Fibroblast of lung (primary cell): ENCODE data around the gene ADGRG3. TPM values are rescaled to one million over a fixed set of nuclear protein-coding genes. Genes with fewer than 3 reads are reported as not detected.

Source experiments
- DNase-seq, 2 donors: peaks; one replicate each; pipeline versions ENCODE4 v3.0.0 to v3.0.0-alpha.2; 2010; ENCODE audit warnings: low read depth in 2 of 2
- H2AFZ ChIP-seq: 2 replicates; pipeline ENCODE4 v1.5.1; 2012; ENCODE audit warnings: low read length, control low read depth, inconsistent platforms
- H3K27ac ChIP-seq: 2 replicates; pipeline ENCODE4 v1.5.1; 2011; ENCODE audit warnings: low read length, control low read depth; ENCODE audit not compliant: insufficient read depth
- H3K27me3 ChIP-seq: 2 replicates; pipeline ENCODE4 v1.5.1; 2011; ENCODE audit warnings: mild to moderate bottlenecking, low read length; ENCODE audit not compliant: control insufficient read depth, insufficient read depth
- H3K36me3 ChIP-seq: 2 replicates; pipeline ENCODE4 v1.5.1; 2011; ENCODE audit warnings: low read length; ENCODE audit not compliant: control insufficient read depth, insufficient read depth
- H3K4me1 ChIP-seq: 2 replicates; pipeline ENCODE4 v1.5.1; 2011; ENCODE audit warnings: low read length; ENCODE audit not compliant: control insufficient read depth, insufficient read depth; ENCODE audit errors: extremely low read depth
- H3K4me2 ChIP-seq: 2 replicates; pipeline ENCODE4 v1.5.1; 2011; ENCODE audit warnings: low read length, control low read depth; ENCODE audit not compliant: insufficient read depth; ENCODE audit errors: extremely low read depth
- H3K4me3 ChIP-seq, 4 experiments: fragments of 200-600 bp in 1 of 4; sonication (generic) in 1 of 4; replicated peaks in 1 of 4; 2 replicates each; pipeline ENCODE4 v1.5.1; 2011 to 2016; ENCODE audit warnings: low read length in 4 of 4, low read depth in 3 of 4, mild to moderate bottlenecking in 3 of 4, control low read depth in 2 of 4, inconsistent platforms in 1 of 4, mixed read lengths in 1 of 4; ENCODE audit not compliant: insufficient read depth in 1 of 4; ENCODE audit errors: control extremely low read depth in 1 of 4
- H3K79me2 ChIP-seq: 2 replicates; pipeline ENCODE4 v1.5.1; 2012; ENCODE audit warnings: mild to moderate bottlenecking, low read length, inconsistent platforms; ENCODE audit not compliant: control insufficient read depth, insufficient read depth
- H3K9ac ChIP-seq: 2 replicates; pipeline ENCODE4 v1.5.1; 2011; ENCODE audit warnings: mild to moderate bottlenecking, low read length, control low read depth; ENCODE audit not compliant: insufficient read depth
- H3K9me3 ChIP-seq: 2 replicates; pipeline ENCODE4 v1.5.1; 2012; ENCODE audit warnings: low read depth, low read length; ENCODE audit not compliant: control insufficient read depth, insufficient read depth
- H4K20me1 ChIP-seq: 2 replicates; pipeline ENCODE4 v1.5.1; 2011; ENCODE audit warnings: low read length; ENCODE audit not compliant: control insufficient read depth, insufficient read depth; ENCODE audit errors: extremely low read depth
- EZH2 ChIP-seq: IDR thresholded peaks from 2 replicates; pipeline ENCODE4 v1.5.1; 2012; ENCODE audit warnings: low read length, control low read depth, mild to moderate bottlenecking; ENCODE audit errors: missing control alignments
- polyA plus RNA-seq, 2 donors: library from polyadenylated mRNA; depleted of rRNA in 1 of 2; stranded (reverse) in 1 of 2; unstranded in 1 of 2; fragments of >200 nt; gene quantifications; 2 replicates each; pipeline ENCODE4 v1.2.1, GENCODE V29; 2011 to 2012; ENCODE audit warnings: missing spikeins in 1 of 2
- total RNA-seq: library from RNA; depleted of rRNA; stranded (reverse); fragments of >200 nt; gene quantifications from 2 replicates; pipeline ENCODE4 v1.2.1, GENCODE V29; 2014
- TF ChIP-seq, protein P1 (sequence below), 2 donors: IDR thresholded peaks in 1 of 2; conservative IDR thresholded peaks in 1 of 2; 1 replicate in 1 of 2; 2 replicates in 1 of 2; pipeline ENCODE4 v1.5.1; 2011 to 2012; ENCODE audit warnings: low read length in 2 of 2, control low read depth in 1 of 2, inconsistent platforms in 1 of 2, low read depth in 1 of 2, mild to moderate bottlenecking in 1 of 2

ADGRG3 gene
- total and polyA plus RNA-seq, 2 donors (not counting 1 experiment from before 2014, with no cell fraction given), result not detected

DNA sequence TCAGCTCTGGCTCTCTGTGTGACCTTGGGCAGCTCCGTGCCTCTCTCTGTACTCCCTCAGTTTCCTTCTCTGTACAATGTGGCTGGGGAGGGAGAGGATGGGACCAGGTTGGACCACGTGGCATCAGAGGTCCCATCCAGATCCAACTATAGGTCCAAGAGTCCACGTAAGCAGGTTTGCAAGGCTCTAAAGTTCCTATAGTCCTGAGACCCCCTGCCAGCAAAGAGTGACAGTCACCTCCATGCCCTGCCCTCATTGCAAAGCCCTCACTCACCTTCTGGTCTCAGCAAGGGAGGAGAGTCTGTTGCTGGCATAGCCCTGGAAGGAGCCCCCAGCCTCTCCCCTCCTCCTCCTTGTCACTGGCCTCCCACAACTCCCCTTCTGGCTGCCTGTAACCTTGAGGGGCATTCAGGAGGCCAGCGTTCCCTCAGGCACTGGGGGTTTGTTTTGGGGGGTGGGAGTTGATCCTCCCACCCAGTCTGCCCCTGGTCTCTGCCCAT lies 20.4 kb downstream of the ADGRG3 start:
- TF ChIP-seq, protein P1, sequence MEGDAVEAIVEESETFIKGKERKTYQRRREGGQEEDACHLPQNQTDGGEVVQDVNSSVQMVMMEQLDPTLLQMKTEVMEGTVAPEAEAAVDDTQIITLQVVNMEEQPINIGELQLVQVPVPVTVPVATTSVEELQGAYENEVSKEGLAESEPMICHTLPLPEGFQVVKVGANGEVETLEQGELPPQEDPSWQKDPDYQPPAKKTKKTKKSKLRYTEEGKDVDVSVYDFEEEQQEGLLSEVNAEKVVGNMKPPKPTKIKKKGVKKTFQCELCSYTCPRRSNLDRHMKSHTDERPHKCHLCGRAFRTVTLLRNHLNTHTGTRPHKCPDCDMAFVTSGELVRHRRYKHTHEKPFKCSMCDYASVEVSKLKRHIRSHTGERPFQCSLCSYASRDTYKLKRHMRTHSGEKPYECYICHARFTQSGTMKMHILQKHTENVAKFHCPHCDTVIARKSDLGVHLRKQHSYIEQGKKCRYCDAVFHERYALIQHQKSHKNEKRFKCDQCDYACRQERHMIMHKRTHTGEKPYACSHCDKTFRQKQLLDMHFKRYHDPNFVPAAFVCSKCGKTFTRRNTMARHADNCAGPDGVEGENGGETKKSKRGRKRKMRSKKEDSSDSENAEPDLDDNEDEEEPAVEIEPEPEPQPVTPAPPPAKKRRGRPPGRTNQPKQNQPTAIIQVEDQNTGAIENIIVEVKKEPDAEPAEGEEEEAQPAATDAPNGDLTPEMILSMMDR (conservative IDR thresholded peaks at IDR 0.05 in 1 of 2, IDR thresholded peaks at IDR 0.05 in 1 of 2; ENCODE audit: low read depth in 1 of 2, low read length in 2 of 2), result no peak
- TF ChIP-seq EZH2, result no peak
- Histone ChIP-seq H2AFZ (no peak overlapping the region), H3K4me2 (no peak overlapping the region), H3K79me2 (no peaks in the 10 kb centered on the region), H3K27ac (no peak overlapping the region), H3K4me3 (no peak overlapping the region), H4K20me1 (no peaks in the 10 kb centered on the region), H3K27me3 (peaks cover 13% of the 10 kb centered on the region), H3K4me1 (no peaks in the 10 kb centered on the region), H3K36me3 (no peaks in the 10 kb centered on the region), H3K9me3 (no peaks in the 10 kb centered on the region), H3K9ac (no peak overlapping the region)
- no peak for DNase-seq

DNA sequence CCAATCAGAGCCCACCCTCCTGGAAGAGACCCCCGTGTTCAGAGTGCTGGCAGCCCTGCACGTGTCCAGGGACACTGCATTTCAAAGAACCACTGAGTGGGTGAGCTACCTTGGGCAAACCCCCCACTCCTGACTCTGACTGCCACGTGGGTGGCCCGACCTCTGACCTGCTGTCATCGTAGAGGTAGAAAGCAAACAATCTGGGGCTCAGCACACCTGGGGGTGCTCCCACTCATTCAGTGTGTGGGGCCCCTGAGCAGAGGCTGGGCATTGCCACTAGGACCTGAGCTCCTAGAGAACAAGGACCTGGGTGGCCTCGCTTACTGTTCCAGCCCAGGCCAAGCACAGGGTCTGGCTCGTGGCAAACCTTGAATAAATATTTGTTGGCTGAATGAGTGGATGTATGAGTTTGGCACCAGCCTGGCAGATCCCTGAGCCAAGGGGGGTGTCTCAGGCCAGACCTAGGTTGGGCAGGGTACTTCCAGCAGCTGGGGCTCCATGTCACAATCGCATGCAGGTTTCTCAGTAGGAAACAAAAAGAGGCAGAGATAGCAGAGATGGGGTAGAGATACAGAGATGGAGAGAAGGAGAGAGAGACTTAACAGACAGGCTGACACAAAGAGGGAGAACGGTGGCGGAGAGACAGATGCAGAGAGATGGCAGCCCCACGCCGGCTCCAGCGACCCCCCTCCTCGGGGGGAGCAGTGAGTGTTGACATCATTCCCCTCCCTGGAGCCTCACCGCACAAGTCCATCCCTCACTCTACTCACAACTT lies 21.1 kb downstream of the ADGRG3 start:
- Histone ChIP-seq H3K36me3 (no peaks in the 10 kb centered on the region), H3K27ac (no peak overlapping the region), H3K4me1 (no peaks in the 10 kb centered on the region), H3K9me3 (no peaks in the 10 kb centered on the region), H3K4me2 (no peak overlapping the region), H3K9ac (no peak overlapping the region), H3K27me3 (peaks cover 13% of the 10 kb centered on the region), H4K20me1 (no peaks in the 10 kb centered on the region), H3K79me2 (no peaks in the 10 kb centered on the region), H3K4me3 (no peak overlapping the region), H2AFZ (no peak overlapping the region)
- no peak for DNase-seq
- TF ChIP-seq, protein P1 (conservative IDR thresholded peaks at IDR 0.05 in 1 of 2, IDR thresholded peaks at IDR 0.05 in 1 of 2; ENCODE audit: low read depth in 1 of 2, low read length in 2 of 2), result no peak
- TF ChIP-seq EZH2, result no peak

DNA sequence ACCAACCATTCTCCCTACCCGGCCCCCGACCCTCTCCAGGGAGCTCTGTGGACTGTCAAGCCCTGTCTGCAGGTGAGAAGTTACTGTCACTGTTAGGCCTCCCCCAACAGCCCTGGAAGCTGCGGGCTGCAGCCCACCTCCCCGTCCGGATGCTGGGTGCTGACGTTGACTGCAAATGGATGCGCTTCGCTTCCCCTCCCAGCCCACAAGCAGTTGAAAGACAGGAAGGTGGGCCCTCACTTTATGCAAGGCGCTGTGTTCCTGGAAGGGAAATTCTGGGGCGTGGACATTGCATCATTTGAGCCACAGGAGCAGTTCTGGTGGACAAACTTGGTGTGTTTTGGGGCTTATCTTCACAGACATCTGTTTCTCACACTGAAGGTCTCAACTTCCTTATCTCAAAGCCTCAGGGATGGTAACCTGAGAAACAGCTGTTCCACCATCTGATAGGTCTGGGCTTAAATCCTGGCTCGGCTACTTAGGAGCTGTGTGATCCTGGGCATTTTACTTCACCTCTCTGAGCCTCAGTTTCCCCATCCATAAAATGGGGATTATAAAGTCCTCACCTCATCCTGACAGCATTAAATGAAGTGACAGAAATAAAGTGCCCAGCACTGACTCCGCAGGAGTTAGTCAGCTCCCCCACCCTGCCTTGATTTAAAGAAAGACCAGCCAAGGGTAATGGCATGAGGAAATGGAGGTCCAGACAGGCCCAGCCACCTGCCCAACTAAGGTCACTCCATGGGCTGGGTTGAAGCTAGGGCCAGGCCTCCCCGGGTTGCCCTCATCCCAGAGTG lies 21.9 kb downstream of the ADGRG3 start:
- H3K4me1 ChIP-seq, result no peaks in the 10 kb centered on the region
- no peaks in the 10 kb centered on the region for H3K9me3 ChIP-seq
- peak; percentile 39 for TF ChIP-seq EZH2
- TF ChIP-seq, protein P1 (conservative IDR thresholded peaks at IDR 0.05 in 1 of 2, IDR thresholded peaks at IDR 0.05 in 1 of 2; ENCODE audit: low read depth in 1 of 2, low read length in 2 of 2), result no peak
- no peak overlapping the region for H3K27ac ChIP-seq
- no peak for DNase-seq
- no peak overlapping the region for H3K4me2 ChIP-seq
- H3K4me3 ChIP-seq, result no peak overlapping the region
- H2AFZ ChIP-seq, result no peak overlapping the region
- no peaks in the 10 kb centered on the region for H4K20me1 ChIP-seq
- H3K9ac ChIP-seq, result no peak overlapping the region
- no peaks in the 10 kb centered on the region for H3K79me2 ChIP-seq
- peaks cover 13% of the 10 kb centered on the region for H3K27me3 ChIP-seq
- H3K36me3 ChIP-seq, result no peaks in the 10 kb centered on the region
